ENCODE results near the gene PRKCA. TPM values are rescaled to one million over a fixed set of nuclear protein-coding genes. Genes with fewer than 3 reads are reported as not detected.
A peak's percentile ranks its signal among the peaks of the same experiment; 100 is the strongest.

PRKCA gene
- total and polyA plus RNA-seq, 4 experiments from 2014 or later: 1.1 to 107 (median 56.1) TPM

DNA sequence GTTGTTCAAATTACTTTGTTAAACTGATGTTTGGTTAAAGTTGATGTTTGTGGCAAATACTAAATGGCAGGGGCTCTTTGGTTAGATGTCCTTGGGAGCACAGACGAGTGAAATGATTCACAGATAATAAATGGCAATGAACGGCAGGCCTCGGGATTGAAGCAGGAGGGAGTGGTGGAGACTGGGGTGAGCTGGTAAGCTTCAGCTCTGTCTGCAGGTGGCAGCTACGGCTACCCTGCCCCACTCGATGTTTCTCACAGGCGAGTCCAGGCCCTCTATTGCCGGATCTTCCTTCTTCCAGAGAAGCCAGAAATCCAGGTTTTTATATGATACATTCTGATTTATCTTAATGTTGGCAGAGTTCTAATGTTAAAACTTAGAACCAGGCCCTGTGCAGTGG is 387.8 kb downstream of the PRKCA start:
- Mint-ChIP-seq H3K27me3 (no peaks in the 10 kb centered on the region), H3K27ac (peak overlapping the region in 2 of 7 donors; percentile 19 to 50), H3K9me3 (no peaks in the 10 kb centered on the region), H3K36me3 (peaks cover 65 to 71% of the 10 kb centered on the region in 2 donors), H3K4me1 (peaks cover 5 to 10% (median 8%) of the 10 kb centered on the region in 4 donors), H3K4me3 (no peak overlapping the region)
- Histone ChIP-seq H3K27me3 (ENCODE audit: insufficient read depth, low read length) (no peaks in the 10 kb centered on the region), H3K4me3 (ENCODE audit: low read length in 2 of 2) (no peak overlapping the region), H3K27ac (ENCODE audit: low read depth, low read length) (no peak overlapping the region), H3K9me3 (ENCODE audit: control insufficient read depth in 1 of 2, low read length in 2 of 2) (no peaks in the 10 kb centered on the region), H3K36me3 (ENCODE audit: insufficient read depth, low read length) (peaks cover 40% of the 10 kb centered on the region), H3K4me1 (ENCODE audit: insufficient read depth, low read length) (no peaks in the 10 kb centered on the region)
- intact Hi-C loops (cut with micrococcal nuclease): no loop called here
- POLR2A ChIA-PET (ENCODE audit: partially characterized antibody): no interaction called here
- CTCF ChIA-PET (ENCODE audit: partially characterized antibody): no interaction called here
- no peak for DNase-seq

DNA sequence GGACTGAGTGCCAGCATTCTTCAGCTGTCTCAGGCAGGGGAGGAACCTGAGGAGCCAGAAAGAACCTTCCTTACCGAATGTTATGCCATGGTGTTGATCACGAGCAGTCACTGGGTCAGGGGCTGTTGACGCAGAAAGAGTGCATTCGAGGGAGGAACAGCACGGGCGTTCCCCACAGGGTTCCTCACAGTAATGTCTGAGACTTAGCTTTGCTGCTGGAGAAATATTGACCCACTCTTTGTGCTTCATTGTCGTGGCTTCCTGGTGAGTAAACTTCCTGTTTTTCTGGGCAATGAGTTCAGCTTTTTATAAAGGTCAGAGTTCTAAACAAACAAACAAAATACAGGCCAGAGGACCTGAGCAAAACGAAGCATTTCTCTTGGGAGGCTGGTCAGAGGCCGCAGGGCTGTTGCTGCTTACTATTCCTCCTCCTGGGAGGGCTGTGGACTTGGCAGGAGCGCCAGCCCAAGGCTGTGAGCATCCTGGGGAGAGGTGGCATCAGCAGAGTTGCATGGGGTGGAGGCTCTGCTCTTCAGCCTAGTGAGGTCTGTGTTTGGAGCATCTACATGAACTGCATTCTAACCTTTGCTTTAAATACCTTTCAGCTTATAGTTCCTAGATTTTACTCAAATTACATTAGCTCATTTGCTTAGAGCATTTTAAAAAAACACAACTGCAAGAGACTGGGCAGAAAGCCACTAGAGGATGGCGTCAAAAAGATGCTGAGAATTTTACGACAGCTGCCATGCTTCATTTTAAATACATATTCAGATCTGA is 389.4 kb downstream of the PRKCA start:
- intact Hi-C loops (cut with micrococcal nuclease): no loop called here
- H3K36me3 ChIP-seq (ENCODE audit: insufficient read depth, low read length): peaks cover 56% of the 10 kb centered on the region
- no peak for DNase-seq
- Mint-ChIP-seq H3K4me1 (peaks cover 5 to 10% (median 7%) of the 10 kb centered on the region in 4 donors), H3K4me3 (peak overlapping the region in 1 of 8 donors; percentile 5), H3K27ac (peak overlapping the region in 4 of 7 donors; percentile 65 to 86 (median 80)), H3K27me3 (no peaks in the 10 kb centered on the region), H3K36me3 (peaks cover 81 to 87% of the 10 kb centered on the region in 2 donors), H3K9me3 (peaks cover 0 to 3% (median 0%) of the 10 kb centered on the region in 8 donors)
- CTCF ChIA-PET (ENCODE audit: partially characterized antibody): no interaction called here
- H3K4me3 ChIP-seq (ENCODE audit: low read length in 2 of 2): no peak overlapping the region
- H3K27ac ChIP-seq (ENCODE audit: low read depth, low read length): no peak overlapping the region
- H3K9me3 ChIP-seq (ENCODE audit: control insufficient read depth in 1 of 2, low read length in 2 of 2): no peaks in the 10 kb centered on the region
- POLR2A ChIA-PET (ENCODE audit: partially characterized antibody): no interaction called here
- no peaks in the 10 kb centered on the region for H3K27me3 ChIP-seq (ENCODE audit: insufficient read depth, low read length)
- H3K4me1 ChIP-seq (ENCODE audit: insufficient read depth, low read length): no peaks in the 10 kb centered on the region

DNA sequence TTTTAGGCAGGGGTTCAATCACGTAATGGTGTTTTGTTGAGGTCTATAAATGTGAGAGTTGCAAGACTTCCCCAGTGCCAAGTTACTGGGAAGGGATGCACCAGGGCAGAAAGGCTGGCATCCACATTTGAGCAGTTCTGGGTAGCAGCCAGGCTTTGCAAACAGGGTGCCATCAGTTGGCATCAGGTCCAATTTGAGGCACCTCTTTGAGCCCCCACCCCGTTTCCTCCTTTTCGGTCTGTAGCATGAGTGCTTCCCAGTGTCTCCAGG is 389.9 kb downstream of the PRKCA start:
- intact Hi-C loops (cut with micrococcal nuclease): no loop called here
- Mint-ChIP-seq H3K36me3 (peaks cover 81 to 87% of the 10 kb centered on the region in 2 donors), H3K4me1 (peaks cover 5 to 10% (median 7%) of the 10 kb centered on the region in 4 donors), H3K27ac (peak overlapping the region in 2 of 7 donors; percentile 62 to 72), H3K27me3 (no peaks in the 10 kb centered on the region), H3K9me3 (peaks cover 0 to 8% (median 3%) of the 10 kb centered on the region in 8 donors), H3K4me3 (no peak overlapping the region)
- Histone ChIP-seq H3K9me3 (ENCODE audit: control insufficient read depth in 1 of 2, low read length in 2 of 2) (no peaks in the 10 kb centered on the region), H3K27ac (ENCODE audit: low read depth, low read length) (no peak overlapping the region), H3K36me3 (ENCODE audit: insufficient read depth, low read length) (peaks cover 57% of the 10 kb centered on the region), H3K4me1 (ENCODE audit: insufficient read depth, low read length) (no peaks in the 10 kb centered on the region), H3K4me3 (ENCODE audit: low read length in 2 of 2) (no peak overlapping the region), H3K27me3 (ENCODE audit: insufficient read depth, low read length) (no peaks in the 10 kb centered on the region)
- POLR2A ChIA-PET (ENCODE audit: partially characterized antibody): no interaction called here
- DNase-seq: no peak
- CTCF ChIA-PET (ENCODE audit: partially characterized antibody): no interaction called here

DNA sequence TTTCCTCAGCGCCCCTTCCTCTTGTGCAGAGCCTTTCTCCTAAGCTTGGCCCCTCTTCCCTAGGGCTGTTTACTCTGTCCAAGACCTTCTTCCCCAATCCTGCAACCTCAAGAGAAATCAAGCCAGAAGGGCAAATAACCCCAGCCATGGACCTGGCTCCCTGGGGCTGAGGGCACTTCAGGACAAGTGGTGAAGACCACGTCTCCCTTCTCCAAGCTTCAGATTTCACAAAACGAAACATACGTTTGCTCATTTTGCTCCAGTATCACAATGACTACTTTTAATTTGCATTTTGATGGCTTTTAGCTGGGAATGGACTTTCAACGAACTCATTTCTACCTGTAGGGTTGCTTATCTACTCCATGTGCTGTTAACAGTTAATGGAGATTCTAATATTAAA is 392.7 kb downstream of the PRKCA start:
- H3K9me3 Mint-ChIP-seq: peaks cover 0 to 19% (median 8%) of the 10 kb centered on the region in 8 donors
- Histone ChIP-seq H3K4me3 (ENCODE audit: low read length in 2 of 2) (no peak overlapping the region), H3K36me3 (ENCODE audit: insufficient read depth, low read length) (peaks cover 46% of the 10 kb centered on the region), H3K4me1 (ENCODE audit: insufficient read depth, low read length) (no peaks in the 10 kb centered on the region), H3K27ac (ENCODE audit: low read depth, low read length) (no peak overlapping the region), H3K9me3 (ENCODE audit: control insufficient read depth in 1 of 2, low read length in 2 of 2) (peaks cover 0 to 7% of the 10 kb centered on the region in 2 donors), H3K27me3 (ENCODE audit: insufficient read depth, low read length) (no peaks in the 10 kb centered on the region)
- intact Hi-C loops (cut with micrococcal nuclease): no loop called here
- peaks cover 5 to 11% (median 7%) of the 10 kb centered on the region in 4 donors for H3K4me1 Mint-ChIP-seq
- peaks cover 77% of the 10 kb centered on the region in 2 donors for H3K36me3 Mint-ChIP-seq
- H3K27ac Mint-ChIP-seq: peak overlapping the region in 1 of 7 donors; percentile 17
- no peaks in the 10 kb centered on the region for H3K27me3 Mint-ChIP-seq
- no peak for DNase-seq
- no peak overlapping the region for H3K4me3 Mint-ChIP-seq
- ChIA-PET CTCF (ENCODE audit: partially characterized antibody) (interaction anchor here (0.8 kb wide), 1 partner anchor 176 kb away, joined by 3 read pairs; no protein-coding TSS in a partner anchor), POLR2A (ENCODE audit: partially characterized antibody) (no interaction called here)

DNA sequence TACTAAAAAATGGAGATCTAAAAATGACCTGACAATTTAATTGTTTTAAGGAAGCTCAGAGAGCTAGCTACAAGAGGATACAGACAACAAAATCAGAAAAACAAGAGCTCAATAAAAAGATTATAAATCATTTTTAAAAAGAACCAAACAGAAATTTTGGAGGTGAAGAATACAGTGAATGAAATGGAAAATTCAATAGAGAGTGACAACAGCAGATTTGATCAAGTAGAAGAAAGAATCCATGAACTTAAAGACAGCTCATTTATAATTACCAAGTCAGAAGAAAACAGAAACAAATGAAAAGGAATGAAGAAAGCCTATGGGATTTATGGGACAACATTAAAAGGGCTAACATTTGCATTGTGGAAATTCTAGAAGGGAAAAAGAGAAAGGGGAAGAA is 395.9 kb downstream of the PRKCA start:
- peaks cover 0 to 7% of the 10 kb centered on the region in 2 donors for H3K9me3 ChIP-seq (ENCODE audit: control insufficient read depth in 1 of 2, low read length in 2 of 2)
- H3K4me1 ChIP-seq (ENCODE audit: insufficient read depth, low read length): no peaks in the 10 kb centered on the region
- H3K36me3 ChIP-seq (ENCODE audit: insufficient read depth, low read length): peaks cover 35% of the 10 kb centered on the region
- H3K4me3 ChIP-seq (ENCODE audit: low read length in 2 of 2): no peak overlapping the region
- no peaks in the 10 kb centered on the region for H3K27me3 Mint-ChIP-seq
- no peak overlapping the region for H3K27ac ChIP-seq (ENCODE audit: low read depth, low read length)
- H3K27me3 ChIP-seq (ENCODE audit: insufficient read depth, low read length): no peaks in the 10 kb centered on the region
- H3K27ac Mint-ChIP-seq: peak overlapping the region in 2 of 7 donors; percentile 55 to 70
- no peak for DNase-seq
- CTCF ChIA-PET (ENCODE audit: partially characterized antibody): interaction anchor here (1.5 kb wide), 1 partner anchor 22 kb away, joined by 4 read pairs; no protein-coding TSS in a partner anchor
- intact Hi-C loops (cut with micrococcal nuclease): no loop called here
- peaks cover 55 to 59% of the 10 kb centered on the region in 2 donors for H3K36me3 Mint-ChIP-seq
- POLR2A ChIA-PET (ENCODE audit: partially characterized antibody): interaction anchor here (0.6 kb wide), 1 partner anchor 381 kb away, joined by 3 read pairs; no protein-coding TSS in a partner anchor
- peaks cover 0 to 19% (median 8%) of the 10 kb centered on the region in 8 donors for H3K9me3 Mint-ChIP-seq
- H3K4me3 Mint-ChIP-seq: peak overlapping the region in 1 of 8 donors; percentile 21
- peaks cover 0 to 5% (median 2%) of the 10 kb centered on the region in 4 donors for H3K4me1 Mint-ChIP-seq

DNA sequence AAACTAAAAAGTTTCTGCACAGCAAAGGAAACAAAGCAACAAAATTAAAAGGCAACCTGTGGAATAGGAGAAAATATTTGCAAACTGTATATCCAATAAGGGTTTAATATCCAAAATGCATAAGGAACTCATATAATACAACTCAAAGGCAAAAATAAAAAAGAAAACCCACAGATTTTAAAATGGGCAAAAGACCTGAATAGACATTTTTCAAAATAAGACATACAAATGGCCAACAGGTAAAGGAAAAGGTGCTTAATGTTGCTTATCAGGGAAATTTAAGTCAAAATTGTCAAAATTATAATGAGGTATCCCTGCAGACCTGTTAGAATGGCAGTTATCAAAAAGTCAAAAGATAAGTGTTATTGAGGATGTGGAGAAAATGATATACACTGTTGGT is 399.0 kb downstream of the PRKCA start:
- intact Hi-C loops (cut with micrococcal nuclease): no loop called here
- no peak for DNase-seq
- Histone ChIP-seq H3K4me3 (ENCODE audit: low read length in 2 of 2) (no peak overlapping the region), H3K4me1 (ENCODE audit: insufficient read depth, low read length) (no peaks in the 10 kb centered on the region), H3K27me3 (ENCODE audit: insufficient read depth, low read length) (no peaks in the 10 kb centered on the region), H3K9me3 (ENCODE audit: control insufficient read depth in 1 of 2, low read length in 2 of 2) (peaks cover 0 to 7% of the 10 kb centered on the region in 2 donors), H3K27ac (ENCODE audit: low read depth, low read length) (no peak overlapping the region), H3K36me3 (ENCODE audit: insufficient read depth, low read length) (peaks cover 18% of the 10 kb centered on the region)
- peaks cover 0 to 6% (median 4%) of the 10 kb centered on the region in 4 donors for H3K4me1 Mint-ChIP-seq
- H3K27ac Mint-ChIP-seq: peak overlapping the region in 2 of 7 donors; percentile 7 to 17
- no peaks in the 10 kb centered on the region for H3K27me3 Mint-ChIP-seq
- CTCF ChIA-PET (ENCODE audit: partially characterized antibody): no interaction called here
- H3K9me3 Mint-ChIP-seq: peaks cover 0 to 19% (median 8%) of the 10 kb centered on the region in 8 donors
- peaks cover 29 to 39% of the 10 kb centered on the region in 2 donors for H3K36me3 Mint-ChIP-seq
- POLR2A ChIA-PET (ENCODE audit: partially characterized antibody): no interaction called here
- no peak overlapping the region for H3K4me3 Mint-ChIP-seq

DNA sequence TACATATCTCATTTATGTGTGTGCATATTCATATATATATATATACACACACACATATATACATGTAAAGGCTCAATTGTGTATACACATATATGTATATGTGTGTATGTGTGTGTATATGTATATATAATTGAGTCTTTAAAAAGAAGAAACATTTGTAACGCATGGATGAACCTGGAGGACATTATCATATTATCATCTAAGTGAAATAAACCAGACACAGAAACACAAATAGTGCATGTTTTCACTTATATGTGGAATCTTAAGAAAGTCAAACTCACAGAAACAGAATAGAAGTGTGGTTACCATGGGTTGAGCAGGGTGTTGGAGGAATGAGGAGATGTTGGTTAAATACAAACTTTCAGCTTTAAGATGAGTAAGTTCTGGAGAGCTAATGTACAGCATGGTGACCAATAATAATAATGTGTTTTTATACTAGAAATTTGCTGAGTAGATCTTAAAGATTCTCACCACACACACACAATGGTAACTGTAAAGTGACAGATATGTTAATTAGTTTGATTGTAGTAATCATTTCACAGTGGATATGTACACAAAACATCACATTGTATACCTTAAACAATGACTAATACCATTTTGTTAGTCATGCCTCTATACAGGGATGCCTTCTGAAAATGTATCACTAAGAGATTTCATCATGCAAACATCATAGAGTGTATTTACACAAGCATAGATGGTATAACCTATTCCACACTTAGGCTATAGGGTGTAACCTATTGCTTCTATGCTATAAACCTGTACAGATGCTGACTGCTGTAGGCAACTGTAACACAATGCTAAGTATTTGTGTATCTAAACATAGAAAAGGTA is 399.9 kb downstream of the PRKCA start:
- H3K4me3 Mint-ChIP-seq: no peak overlapping the region
- DNase-seq: no peak
- intact Hi-C loops (cut with micrococcal nuclease): no loop called here
- H3K36me3 Mint-ChIP-seq: peaks cover 22 to 30% of the 10 kb centered on the region in 2 donors
- Histone ChIP-seq H3K4me3 (ENCODE audit: low read length in 2 of 2) (no peak overlapping the region), H3K4me1 (ENCODE audit: insufficient read depth, low read length) (no peaks in the 10 kb centered on the region), H3K9me3 (ENCODE audit: control insufficient read depth in 1 of 2, low read length in 2 of 2) (peaks cover 0 to 7% of the 10 kb centered on the region in 2 donors), H3K27ac (ENCODE audit: low read depth, low read length) (no peak overlapping the region), H3K36me3 (ENCODE audit: insufficient read depth, low read length) (peaks cover 9% of the 10 kb centered on the region), H3K27me3 (ENCODE audit: insufficient read depth, low read length) (no peaks in the 10 kb centered on the region)
- H3K4me1 Mint-ChIP-seq: peaks cover 5 to 7% (median 6%) of the 10 kb centered on the region in 4 donors
- H3K9me3 Mint-ChIP-seq: peaks cover 0 to 11% (median 7%) of the 10 kb centered on the region in 8 donors
- ChIA-PET POLR2A (ENCODE audit: partially characterized antibody) (no interaction called here), CTCF (ENCODE audit: partially characterized antibody) (no interaction called here)
- peak overlapping the region in 3 of 7 donors; percentile 12 to 29 (median 23) for H3K27ac Mint-ChIP-seq
- no peaks in the 10 kb centered on the region for H3K27me3 Mint-ChIP-seq

All from CD4-positive, alpha-beta memory T cell (primary cell).